Esophagus squamous epithelium (tissue), 5 donors: ENCODE data around the gene RFX8. TPM values are rescaled to one million over a fixed set of nuclear protein-coding genes. Genes with fewer than 3 reads are reported as not detected.

Experiments used
- DNase-seq: peaks from one replicate; lab custom pipeline; 2025; lab: John Stamatoyannopoulos, UW
- H3K27ac ChIP-seq, 4 donors: fragments of 200-600 bp; sonication (generic); one replicate each; pipeline ENCODE4 v1.5.1; 2016 to 2019; ENCODE audit warnings: mild to moderate bottlenecking in 1 of 4
- H3K27me3 ChIP-seq, 4 donors: fragments of 200-600 bp; sonication (generic); 1 replicate in 3 of 4; 2 replicates in 1 of 4; pipeline versions ENCODE4 v1.5.1 to v1.6.0; 2017 to 2021; ENCODE audit warnings: antibody characterized with exemption in 1 of 4
- H3K36me3 ChIP-seq, 3 donors: fragments of 200-600 bp; sonication (generic); one replicate each; pipeline ENCODE4 v1.5.1; 2016 to 2019
- H3K4me1 ChIP-seq, 3 donors: fragments of 200-600 bp; sonication (generic); one replicate each; pipeline ENCODE4 v1.5.1; 2017 to 2019
- H3K4me3 ChIP-seq, 4 donors: fragments of 200-600 bp; sonication (generic); 1 replicate in 3 of 4; 2 replicates in 1 of 4; pipeline ENCODE4 v1.5.1; 2016 to 2019; ENCODE audit warnings: mild to moderate bottlenecking in 2 of 4, moderate library complexity in 1 of 4
- H3K9me3 ChIP-seq, 3 donors: fragments of 200-600 bp; sonication (generic); one replicate each; pipeline ENCODE4 v1.5.1; 2016 to 2019
- CTCF ChIP-seq, 6 experiments: fragments of 450-650 bp in 4 of 6; fragments of 200-600 bp in 2 of 6; sonication (generic) in 2 of 6; IDR thresholded peaks; one replicate each; pipeline ENCODE4 v1.5.1; 2016 to 2019; ENCODE audit warnings: antibody characterized with exemption in 6 of 6, mild to moderate bottlenecking in 4 of 6, moderate library complexity in 4 of 6
- POLR2A ChIP-seq, 4 donors: fragments of 450-650 bp; IDR thresholded peaks; one replicate each; pipeline ENCODE4 v1.6.1; 2017; ENCODE audit warnings: antibody characterized with exemption in 4 of 4, mild to moderate bottlenecking in 4 of 4, moderate library complexity in 3 of 4
- WGBS, 2 donors: methylation state at CpG; one replicate each; pipeline ENCODE4 v1.1.5; 2018; 5-methylcytosine and 5-hydroxymethylcytosine counted together
- intact Hi-C: fragments of 100-400 bp; cut with DNase I; formaldehyde crosslinking; loops from one replicate; pipeline ENCODE4 v1.15.0; 2022
- total RNA-seq, 4 donors: library from RNA; depleted of rRNA; stranded (reverse); fragments of >200 nt; gene quantifications; one replicate each; pipeline ENCODE4 v1.1.0, GENCODE V29; 2016
- donor health status: DM: yes; HTN: yes; CAD: no.

RFX8 gene
- total RNA-seq, 4 donors from 2014 or later, result 0.57 TPM; not detected in 3

- no peak overlapping the region for H3K27ac ChIP-seq
- no peaks in the 10 kb centered on the region for H3K4me1 ChIP-seq
- 85 to 86% methylated on average over 5 of the region's 5 CpGs for WGBS, 2 donors
- DNase-seq, result no peak
- H3K27me3 ChIP-seq, result no peaks in the 10 kb centered on the region
- intact Hi-C loops, result no loop called here
- TF ChIP-seq POLR2A (IDR thresholded peaks at IDR 0.05), result no peak
- no peak for TF ChIP-seq CTCF (IDR thresholded peaks at IDR 0.05)
- H3K36me3 ChIP-seq, result no peaks in the 10 kb centered on the region
- H3K4me3 ChIP-seq, result no peak overlapping the region
- H3K9me3 ChIP-seq, result peaks cover 0 to 6% (median 0%) of the 10 kb centered on the region in 3 donors
These were observed 64.8 kb downstream of the RFX8 start for GRCh38 chr2:101410114-101410513.

- Histone ChIP-seq H3K27me3 (no peaks in the 10 kb centered on the region), H3K27ac (no peak overlapping the region), H3K36me3 (no peaks in the 10 kb centered on the region), H3K4me1 (no peaks in the 10 kb centered on the region), H3K9me3 (peaks cover 0 to 2% (median 0%) of the 10 kb centered on the region in 3 donors), H3K4me3 (no peak overlapping the region)
- intact Hi-C loops, result no loop called here
- DNase-seq, result no peak
- TF ChIP-seq CTCF (IDR thresholded peaks at IDR 0.05) (no peak), POLR2A (IDR thresholded peaks at IDR 0.05) (no peak)
- WGBS, 2 donors, result 81 to 100% methylated on average over 2 to 3 of the region's 5 CpGs
These were observed 65.2 kb downstream of the RFX8 start for GRCh38 chr2:101409699-101410098.

GRCh38 chr2:101408925-101409324 lies 66.0 kb downstream of the RFX8 start:
- Histone ChIP-seq H3K4me1 (no peaks in the 10 kb centered on the region), H3K27me3 (no peaks in the 10 kb centered on the region), H3K36me3 (no peaks in the 10 kb centered on the region), H3K4me3 (no peak overlapping the region), H3K9me3 (no peaks in the 10 kb centered on the region), H3K27ac (no peak overlapping the region)
- intact Hi-C loops, result no loop called here
- no peak for TF ChIP-seq POLR2A (IDR thresholded peaks at IDR 0.05)
- TF ChIP-seq CTCF (IDR thresholded peaks at IDR 0.05), result no peak
- WGBS, 2 donors, result 71 to 73% methylated on average over 6 of the region's 6 CpGs
- DNase-seq, result no peak

- H3K36me3 ChIP-seq, result no peaks in the 10 kb centered on the region
- 63 to 72% methylated on average over 7 of the region's 7 CpGs for WGBS, 2 donors
- intact Hi-C loops, result no loop called here
- H3K4me1 ChIP-seq, result peaks cover 0 to 7% (median 0%) of the 10 kb centered on the region in 3 donors
- H3K27me3 ChIP-seq, result no peaks in the 10 kb centered on the region
- DNase-seq, result no peak
- H3K27ac ChIP-seq, result no peak overlapping the region
- no peaks in the 10 kb centered on the region for H3K9me3 ChIP-seq
- H3K4me3 ChIP-seq, result no peak overlapping the region
- TF ChIP-seq CTCF (IDR thresholded peaks at IDR 0.05) (no peak), POLR2A (IDR thresholded peaks at IDR 0.05) (no peak)
These were observed 69.5 kb downstream of the RFX8 start for GRCh38 chr2:101405351-101405899.

- H3K27me3 ChIP-seq, result no peaks in the 10 kb centered on the region
- peaks cover 0 to 24% (median 3%) of the 10 kb centered on the region in 3 donors for H3K4me1 ChIP-seq
- DNase-seq, result no peak
- TF ChIP-seq CTCF (IDR thresholded peaks at IDR 0.05), result no peak
- no peak for TF ChIP-seq POLR2A (IDR thresholded peaks at IDR 0.05)
- H3K4me3 ChIP-seq, result no peak overlapping the region
- WGBS, 2 donors, result 89 to 100% methylated on average over 1 of the region's 1 CpG
- intact Hi-C loops, result no loop called here
- no peaks in the 10 kb centered on the region for H3K36me3 ChIP-seq
- no peak overlapping the region for H3K27ac ChIP-seq
- H3K9me3 ChIP-seq, result no peaks in the 10 kb centered on the region
These were observed 71.2 kb downstream of the RFX8 start for GRCh38 chr2:101403745-101404144.
